Measurements from ENCODE around the gene MCM9.
"Not testable (repeated sequence)": the region's sequence is repeated elsewhere in the genome, so short reads cannot be mapped to it uniquely, and the experiment has no call there.

Gene MCM9

DNA sequence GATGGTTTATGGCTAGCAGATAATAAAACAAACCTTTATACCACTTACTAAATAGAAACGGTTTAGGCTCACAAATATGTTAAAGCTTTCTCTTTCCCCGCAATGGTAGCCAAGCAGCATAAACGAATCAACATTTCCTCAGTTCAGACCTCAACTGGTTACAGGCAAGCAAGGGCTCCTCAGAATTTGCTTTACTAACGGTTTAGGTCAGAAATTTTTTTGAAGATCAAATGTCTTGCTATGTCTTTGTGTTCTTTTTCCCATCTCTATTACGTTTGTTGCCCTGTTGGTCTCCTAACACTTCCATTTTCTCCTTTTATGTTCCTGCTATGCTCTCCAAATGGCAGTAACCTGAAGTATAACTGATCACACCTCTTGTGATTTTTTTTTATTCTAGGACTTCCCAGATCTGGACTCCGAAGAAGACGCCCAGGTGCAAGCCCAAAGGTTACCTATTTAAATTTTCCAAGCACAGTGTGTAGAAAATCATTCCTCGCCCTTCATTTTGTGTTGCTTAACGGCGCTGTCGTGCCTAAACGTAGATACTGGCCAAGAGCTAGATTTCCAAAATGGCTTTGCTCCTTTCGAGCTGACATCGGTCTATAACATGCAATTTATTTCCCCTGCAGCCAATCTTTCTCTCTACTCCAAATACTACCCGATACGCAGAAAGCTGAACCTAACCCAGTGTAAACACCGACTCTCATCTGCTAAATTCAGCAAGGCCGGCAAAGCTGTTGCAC is 41.7 kb downstream of the MCM9 start:
- DNase-seq, result peak; percentile 95

DNA sequence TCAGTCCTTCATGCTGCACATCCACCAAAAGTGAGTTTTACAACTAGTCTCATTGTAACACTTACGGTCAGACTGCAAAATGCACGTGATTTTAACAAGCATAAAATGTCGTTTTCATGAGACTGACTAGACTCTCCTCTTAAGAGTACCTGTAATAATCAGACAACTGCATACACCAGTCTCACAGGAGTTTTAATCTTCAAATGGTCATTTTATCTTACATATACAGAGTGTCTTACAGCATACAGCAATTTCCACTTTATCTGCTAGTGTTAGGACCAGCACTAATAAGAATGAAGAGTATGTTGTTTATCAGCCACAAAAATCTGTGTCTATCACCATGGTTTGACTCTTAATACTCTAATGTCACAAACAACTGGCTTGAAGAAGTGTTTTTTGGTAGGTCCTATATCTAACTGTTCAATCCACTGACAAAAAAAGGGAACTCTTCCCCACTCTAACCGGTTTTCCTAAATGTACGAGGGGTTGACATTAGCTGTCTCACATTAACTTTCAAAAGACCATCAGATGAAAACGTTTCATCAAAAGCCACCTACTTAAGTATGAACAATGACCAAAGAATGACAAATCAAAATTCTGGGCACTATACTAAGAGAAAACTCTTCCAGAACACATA is 42.5 kb downstream of the MCM9 start:
- peak; percentile 79 for DNase-seq

DNA sequence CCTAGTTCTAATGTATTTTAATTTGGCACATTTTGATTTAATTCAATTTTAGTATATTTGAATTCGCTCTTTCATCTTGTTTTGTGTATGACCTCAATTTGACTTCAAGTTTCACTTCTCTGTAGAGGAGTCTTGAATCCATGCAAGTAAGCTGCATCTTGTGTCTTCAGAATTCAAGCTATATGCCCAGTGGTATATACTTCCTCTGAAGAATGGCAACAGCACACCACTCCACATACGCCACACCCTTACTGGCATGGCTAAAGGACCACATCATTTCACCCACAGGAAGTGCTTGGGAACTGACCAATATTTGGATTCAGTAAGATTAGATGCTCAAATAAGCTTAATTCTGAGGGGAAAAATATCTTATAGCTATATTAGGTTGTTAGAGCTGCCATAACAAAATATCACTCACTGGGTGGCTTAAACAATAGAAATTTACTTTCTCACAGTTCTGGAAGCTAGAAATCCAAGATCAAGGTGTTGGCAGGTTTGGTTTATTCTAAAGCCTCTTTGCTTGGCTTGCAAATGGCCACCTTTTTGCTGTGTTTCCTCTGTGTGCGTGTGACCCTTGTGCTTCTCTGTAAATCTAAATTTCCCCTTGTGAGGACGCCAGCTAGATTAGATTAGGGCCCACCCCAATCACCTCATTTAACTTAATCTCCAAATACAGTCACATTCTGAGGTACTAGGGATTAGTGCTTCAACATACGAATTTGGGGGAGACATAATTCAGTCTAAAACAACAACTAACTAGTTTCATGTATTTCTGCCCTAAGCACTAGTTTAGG is 43.8 kb downstream of the MCM9 start:
- no peak for DNase-seq

DNA sequence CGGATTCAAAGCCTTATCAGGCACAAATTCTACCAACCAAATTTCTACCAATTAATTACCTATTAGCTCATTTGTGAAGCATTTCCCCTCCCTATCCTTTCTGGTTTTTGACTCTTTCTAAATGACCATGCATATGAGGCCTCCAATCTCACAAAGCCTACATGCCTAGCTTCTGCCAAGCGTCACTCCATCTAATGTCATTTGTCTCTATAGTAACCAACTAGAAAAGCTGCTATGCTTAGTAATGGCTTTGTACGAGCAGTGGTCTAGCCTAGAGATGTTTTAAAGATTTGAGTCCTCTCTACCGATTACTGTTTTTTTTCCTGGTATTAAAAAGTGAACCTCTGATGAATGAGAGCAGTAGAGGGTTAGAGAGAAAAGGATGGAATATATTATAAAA is 45.8 kb downstream of the MCM9 start:
- DNase-seq, result no peak

DNA sequence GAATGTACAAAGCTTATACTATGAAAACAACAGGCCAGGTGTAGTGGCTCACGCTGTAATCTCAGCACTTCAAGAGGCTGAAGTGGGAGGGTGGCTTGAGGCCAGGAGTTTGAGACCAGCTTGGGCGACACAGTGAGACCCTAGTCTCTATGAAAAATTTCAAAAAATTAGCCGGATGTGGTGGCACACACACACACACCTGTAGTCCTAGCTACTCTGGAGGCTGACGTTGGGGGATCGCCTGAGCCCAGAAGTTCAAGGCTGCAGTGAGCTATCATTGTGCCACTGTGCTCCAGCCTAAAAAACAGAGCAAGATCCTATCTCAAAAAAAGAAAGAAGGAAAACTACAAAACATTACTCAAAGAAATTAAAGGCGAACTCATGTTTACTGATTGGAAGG is 48.3 kb downstream of the MCM9 start:
- no peak for DNase-seq

DNA sequence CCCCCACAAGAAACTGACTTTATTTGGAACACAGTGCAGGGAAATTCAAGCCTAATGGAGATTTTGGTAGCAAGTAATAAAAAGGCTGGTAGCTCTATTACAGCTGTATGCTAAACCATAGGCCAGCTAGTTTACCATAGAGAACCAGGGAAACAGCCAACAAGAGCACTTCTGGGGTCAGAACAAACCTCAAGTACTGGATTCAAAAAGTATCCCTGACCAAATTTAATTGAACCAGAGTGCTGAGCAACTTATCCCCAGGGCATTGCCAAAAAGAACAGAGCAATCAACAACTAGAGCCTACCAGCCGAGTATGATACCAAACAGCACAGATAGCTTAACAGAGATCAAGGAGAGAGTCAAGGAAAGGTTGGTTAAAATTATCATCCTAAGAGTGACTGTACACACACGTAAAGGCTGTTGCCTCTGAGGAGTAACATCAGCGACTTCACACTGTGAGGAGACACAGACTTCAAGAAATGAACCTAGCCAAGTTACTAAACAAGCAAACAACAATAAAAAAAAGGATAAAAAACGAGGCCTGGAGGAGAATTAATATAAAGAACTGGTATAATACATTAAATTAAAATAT is 52.5 kb downstream of the MCM9 start:
- DNase-seq, result no peak

DNA sequence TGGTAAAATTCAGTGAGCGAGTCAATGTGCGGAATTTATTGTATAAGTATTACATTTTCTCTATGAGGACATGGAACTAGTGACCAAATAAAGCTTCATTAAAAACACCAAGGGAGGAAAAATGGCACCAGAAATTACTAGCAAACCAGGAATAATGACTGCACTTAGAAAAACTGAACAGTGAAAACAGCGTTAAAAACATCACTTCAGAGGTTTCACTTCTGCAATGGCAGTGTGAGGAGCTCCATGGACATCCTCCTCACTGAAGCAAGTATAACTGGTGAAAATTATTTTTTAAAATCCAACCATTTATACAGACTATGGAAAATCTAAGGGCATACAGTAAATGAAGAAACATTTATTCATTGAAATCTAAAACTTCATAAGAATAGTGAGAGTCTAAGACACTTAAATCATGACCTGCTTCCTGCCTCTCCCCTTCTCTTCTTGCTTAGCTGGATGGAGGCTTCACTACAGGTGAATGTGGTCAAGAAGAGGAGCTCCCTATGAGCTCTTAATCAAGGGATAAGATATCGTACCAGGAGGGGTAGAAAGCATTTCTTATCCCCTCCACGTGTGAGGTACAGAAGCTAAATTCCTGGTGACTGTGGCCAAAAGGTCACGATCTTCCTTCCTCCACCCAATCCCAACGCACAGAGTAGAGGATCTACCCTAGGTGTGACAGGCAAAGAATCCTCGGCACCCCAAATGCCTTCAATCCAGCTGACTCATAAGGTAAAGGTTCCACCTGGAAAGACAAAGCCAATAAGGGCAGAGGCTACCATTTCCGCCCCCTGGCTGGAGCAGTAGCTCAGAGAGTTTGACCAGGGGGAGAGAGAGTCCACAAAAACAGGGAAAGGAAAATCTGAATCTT is 53.3 kb downstream of the MCM9 start:
- no peak for DNase-seq

DNA sequence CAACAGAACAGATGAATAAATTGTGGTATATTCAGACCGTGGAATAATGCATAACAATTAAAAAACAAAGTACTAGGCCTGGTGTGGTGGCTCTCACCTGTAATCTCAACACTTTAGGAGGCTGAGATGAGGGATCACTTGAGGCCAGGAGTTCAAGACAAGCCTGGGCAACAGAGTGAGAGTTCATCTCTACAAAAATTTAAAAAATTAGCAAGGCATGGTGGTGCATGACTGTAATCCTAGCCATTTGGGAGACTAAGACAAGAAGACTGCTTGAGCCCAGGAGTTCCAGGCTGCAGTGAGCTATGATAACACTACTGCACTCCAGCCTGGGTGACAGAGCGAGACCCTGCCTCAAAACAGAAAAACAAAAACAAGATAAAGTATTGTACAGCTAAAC is 57.2 kb downstream of the MCM9 start:
- DNase-seq, result no peak

DNA sequence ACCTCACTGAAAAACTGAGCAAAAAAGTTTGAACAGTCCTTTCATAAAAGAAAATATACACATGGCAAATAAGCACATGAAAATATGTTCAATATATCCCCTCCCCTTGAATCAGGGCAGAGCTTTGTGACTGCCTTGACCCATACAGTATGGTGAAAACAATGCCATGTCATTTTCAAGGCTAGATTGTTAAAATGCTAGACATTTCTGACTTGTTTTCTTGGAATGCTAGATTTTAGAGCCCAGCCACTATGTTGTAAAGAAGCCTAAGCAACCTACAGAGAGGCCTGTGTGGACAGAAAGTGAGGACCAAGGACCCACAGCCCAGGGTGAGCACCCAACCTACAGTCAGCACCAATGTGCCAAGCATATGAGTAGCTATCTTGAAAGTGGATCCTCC is 58.1 kb downstream of the MCM9 start:
- DNase-seq, result no peak

DNA sequence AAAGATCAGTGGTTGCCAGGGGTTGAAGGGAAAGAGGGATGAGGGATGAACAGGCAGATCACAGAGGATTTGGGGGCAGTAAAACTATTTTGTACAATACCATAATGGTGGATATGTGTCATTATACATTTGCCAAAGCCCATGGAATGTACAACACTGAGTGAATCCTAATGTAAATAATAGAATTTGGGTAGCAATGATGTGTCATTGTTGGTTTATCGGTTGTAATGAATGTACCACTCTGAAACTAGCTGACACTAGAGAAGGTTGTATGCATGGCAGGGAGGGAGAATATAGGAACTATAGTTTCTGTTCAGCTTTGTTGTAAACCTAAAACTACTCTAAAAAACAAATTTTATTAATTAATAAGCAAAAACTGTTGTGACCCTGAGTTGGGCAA is 58.8 kb downstream of the MCM9 start:
- no peak for DNase-seq

DNA sequence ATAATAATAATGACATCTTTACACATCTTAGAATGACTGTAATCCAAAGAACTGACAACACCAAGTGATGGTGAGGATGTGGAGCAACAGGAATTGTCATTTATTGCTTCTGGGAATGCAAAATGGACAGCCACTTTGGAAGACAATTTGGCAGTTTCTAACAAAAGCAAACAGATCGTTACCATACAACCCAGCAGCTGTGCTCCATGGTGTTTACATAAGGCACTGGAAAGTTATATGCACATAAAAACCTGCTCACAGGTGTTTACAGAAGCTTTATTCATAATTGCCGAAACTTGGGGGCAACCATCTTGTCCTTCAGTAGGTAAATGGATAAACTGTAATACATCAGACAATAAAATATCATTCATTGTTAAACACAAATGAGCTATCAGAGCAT is 59.3 kb downstream of the MCM9 start:
- DNase-seq, result no peak

DNA sequence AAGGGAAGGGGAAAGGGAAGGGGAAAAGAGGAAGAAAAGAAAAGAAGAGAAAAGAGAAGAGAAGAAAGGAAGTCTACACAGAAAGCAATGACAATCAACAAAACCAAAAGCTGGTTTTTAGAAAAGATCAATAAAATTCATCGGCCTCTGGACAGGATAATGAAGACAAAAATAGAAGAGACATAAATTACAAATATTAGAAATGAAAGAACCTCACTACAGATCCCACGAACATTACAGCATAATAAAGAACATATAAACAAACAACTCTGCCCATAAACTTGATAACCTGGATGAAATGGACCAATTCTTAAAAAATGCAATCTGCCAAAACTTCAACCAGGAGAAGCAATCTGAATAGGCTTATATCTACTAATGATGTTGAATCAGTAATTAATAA is 61.7 kb downstream of the MCM9 start:
- DNase-seq, result no peak

DNA sequence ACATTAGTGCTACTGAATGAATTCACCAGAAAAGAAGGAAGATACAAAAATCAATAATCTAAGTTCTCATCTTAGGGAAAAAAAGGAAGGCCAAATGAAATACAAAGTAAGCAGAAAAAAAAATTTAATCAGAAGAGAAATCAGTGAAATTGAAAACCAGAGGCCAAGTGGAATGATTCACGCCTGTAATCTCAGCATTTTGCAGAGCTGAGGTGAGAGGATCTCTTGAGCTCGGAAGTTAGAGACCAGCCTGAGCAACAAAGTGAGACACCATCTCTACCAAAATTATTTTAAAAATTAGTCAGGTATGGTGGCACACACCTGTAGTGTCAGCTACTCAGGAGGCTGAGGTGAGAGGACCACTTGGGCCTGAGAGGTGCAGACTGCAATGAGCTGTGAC is 62.2 kb downstream of the MCM9 start:
- no peak for DNase-seq

DNA sequence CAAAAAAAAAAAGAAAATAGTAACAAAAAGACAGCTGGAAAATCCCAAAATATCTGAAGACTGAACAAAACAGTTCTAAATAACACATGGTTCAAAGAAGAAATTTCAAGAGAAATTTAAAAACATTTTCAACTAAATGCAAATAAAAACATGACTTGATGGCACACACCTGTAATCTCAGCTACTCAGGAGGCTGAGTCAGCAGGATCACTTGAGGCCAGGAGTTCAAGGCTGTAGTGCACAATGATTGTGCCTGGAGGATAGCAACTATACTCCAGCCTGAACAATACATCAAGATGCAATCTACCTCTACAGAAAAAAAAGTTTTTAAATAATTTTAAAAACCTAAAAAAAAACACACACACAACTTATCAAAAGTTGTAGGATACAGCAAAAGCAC is 62.6 kb downstream of the MCM9 start:
- DNase-seq, result no peak

DNA sequence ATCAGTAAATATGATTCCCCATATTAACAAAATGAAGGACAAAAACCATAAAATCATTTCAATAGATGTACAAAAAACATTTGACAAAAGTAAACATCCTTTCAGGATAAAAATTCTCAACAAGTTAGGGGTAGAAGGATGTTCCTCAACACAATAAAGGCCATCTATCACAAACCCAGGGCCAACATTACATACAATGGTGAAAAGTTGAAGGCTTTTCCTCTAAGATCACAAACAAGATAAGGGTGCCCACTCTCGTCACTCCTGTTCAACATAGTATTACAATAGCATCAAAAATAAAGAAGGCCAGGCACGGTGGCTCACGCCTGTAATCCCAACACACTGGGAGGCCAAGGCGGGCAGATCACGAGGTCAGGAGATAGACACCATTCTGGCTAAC is 63.6 kb downstream of the MCM9 start:
- DNase-seq, result no peak

DNA sequence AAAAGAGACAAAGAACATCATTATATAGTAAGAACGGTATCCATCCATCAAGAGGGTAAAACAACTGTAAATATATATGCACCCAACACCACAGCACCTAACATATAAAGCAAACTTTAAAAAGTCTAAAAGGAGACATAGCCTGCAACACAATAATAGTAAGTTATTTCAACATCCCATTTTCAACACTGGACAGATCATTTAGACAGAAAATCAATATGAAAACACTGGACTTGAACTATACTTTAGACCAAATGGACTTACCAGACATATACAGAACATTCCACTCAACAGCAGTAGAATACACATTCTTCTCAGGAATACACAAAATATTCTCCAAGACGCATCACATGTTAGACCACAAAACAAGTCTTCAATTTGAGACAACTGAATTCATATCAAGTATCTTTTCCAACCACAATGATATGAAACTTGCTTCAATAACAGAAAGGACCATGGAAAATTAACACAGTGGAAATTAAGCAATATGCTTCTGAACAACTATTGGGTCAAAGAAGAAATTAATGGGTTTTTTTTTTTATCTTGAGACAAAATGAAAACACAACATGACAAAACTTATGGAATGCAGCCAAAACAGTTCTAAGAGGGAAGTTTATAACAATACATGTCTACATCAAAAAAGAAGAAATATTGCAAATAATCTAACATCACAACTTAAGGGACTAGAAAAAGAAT is 64.9 kb downstream of the MCM9 start:
- DNase-seq, result peak; percentile 54

DNA sequence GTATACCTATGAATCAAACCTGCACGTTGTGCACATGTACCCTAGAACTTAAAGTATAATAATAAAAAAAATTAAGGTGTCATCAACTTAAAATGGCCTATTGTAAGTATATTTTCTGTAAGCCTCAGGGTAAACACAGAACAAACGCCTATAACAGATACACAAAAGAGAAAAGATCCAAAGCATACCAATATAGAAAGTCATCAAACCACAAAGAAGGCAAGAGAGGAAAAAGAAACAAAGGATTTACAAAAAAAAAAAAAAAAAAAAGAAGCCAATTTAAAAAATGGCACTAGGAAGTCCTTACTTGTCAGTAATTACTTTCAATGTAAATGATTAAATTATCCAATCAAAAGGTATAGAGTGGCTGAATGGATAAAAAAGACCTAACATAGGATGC is 65.6 kb downstream of the MCM9 start:
- no peak for DNase-seq

DNA sequence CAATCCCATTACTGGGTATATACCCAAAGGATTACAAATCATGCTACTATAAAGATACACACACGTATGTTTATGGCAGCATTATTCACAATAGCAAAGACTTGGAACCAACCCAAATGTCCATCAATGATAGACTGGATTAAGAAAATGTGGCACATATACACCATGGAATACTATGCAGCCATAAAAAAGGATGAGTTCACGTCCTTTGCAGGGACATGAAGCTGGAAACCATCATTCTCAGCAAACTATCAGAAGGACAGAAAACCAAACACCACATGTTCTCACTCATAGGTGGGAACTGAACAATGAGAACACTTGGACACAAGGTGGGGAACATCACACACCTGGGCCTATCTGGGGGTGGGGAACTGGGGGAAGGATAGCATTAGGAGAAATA is 66.1 kb downstream of the MCM9 start:
- not testable (repeated sequence) for DNase-seq

DNA sequence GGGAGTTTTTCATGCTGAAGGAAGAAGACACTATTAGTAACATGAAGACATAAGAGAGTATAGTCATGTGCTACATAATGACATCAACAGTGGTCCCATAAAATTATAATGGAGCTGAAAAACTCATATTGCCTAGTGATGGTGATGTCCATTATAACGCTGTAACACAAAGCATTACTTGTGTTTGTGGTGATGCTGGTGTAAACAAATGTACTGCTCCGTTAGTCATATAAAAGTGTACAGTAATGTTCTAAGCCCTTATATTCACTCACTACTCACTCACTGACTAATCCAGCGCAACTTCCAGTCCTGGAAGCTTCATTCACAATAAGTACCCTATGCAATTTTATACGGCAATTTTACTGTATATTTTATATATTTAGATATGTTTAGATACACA is 67.8 kb downstream of the MCM9 start:
- DNase-seq, result no peak

DNA sequence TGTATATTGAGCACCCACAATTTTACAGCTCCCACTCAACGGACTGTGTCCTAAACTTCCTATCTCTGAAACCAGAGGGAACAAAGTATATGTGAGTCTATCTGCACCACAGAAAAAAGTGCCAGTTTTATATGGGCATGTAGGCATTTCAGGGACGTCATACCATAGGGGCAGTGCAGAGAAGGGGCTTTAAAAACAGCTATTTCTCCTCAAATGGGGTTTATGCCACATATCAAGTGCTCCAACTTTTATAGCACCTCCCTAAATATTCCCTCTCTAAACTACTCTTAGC is 69.9 kb downstream of the MCM9 start:
- no peak for DNase-seq

DNA sequence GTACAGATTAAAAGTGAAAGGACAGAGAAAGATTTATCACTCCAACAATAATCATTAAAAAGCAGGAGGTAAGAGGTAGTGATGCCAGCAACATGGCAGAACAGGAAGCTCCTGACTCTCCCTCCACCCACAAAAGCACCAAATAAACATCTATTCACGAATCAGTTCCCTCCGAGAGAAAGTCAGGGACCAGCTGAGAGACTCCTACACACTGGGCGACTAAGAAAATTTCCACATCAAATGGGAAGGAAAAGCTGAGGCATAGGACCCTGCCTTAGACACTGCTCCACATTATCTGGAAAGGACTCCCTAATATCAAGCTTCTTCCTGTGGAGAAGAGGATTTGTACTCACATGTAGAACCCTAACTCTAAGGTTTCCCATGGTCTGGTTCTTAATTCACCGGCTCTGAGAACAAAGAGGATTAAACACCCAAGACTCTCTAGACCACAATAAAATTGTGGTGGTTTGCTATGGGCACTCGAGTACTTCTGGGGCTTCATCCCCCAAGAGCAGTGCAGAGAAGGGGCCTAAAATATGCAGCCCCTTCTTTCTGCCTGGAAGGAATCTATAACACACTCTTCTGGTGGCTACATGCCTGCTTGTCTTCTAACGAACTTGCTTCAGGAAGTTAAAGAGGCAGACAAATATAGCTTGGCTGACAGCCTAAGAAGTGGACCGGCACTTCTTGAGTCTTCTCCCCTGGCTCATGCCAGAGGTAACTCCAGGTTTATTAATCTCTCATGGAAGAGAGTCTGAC is 70.4 kb downstream of the MCM9 start:
- peak; percentile 46 for DNase-seq

DNA sequence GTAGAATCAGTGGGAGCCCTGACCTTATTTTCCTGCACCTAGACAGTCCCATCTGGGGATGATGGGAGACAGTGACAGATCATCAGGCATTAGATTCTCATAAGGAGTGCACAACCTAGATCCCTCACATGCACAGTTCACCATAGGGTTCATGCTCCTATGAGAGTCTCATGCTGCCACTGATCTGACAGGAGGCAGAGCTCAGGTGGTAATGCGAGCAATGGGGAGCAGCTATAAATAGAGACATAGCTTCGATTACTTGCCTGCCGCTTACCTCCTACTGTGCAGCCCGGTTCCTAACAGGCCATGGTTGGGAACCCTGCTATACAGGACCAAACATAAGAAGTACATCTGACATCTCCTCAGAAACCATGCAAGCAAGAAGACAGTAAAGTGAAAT is 72.5 kb downstream of the MCM9 start:
- no peak for DNase-seq

Data from OCI-M1 (cell line).